ENCODE measurements around the gene ITGB6. TPM values are rescaled to one million over a fixed set of nuclear protein-coding genes. Genes with fewer than 3 reads are reported as not detected.

The ITGB6 gene
- total and polyA plus RNA-seq, 10 of the 15 experiments (the other 5 are each of a cell fraction or from before 2014, with no cell fraction given) = 0.04 TPM; not detected in 9

GRCh38 chr2:160222546-160223283, 22.6 kb upstream of the ITGB6 start:
- ChIA-PET SMC1A (ENCODE audit: uncharacterized antibody, unreplicated experiment) (no interaction called here), CTCF (interaction anchor here (2.2 kb wide), 1 partner anchor 8 kb away, joined by 7 read pairs; no protein-coding TSS in a partner anchor), POLR2A (no interaction called here), RAD21 (ENCODE audit: unreplicated experiment) (no interaction called here)
- no peaks in the 10 kb centered on the region for H3K79me2 ChIP-seq (ENCODE audit: control insufficient read depth, insufficient read depth, low read length)
- no peak for FAIRE-seq
- no peak overlapping the region for H3K4me2 ChIP-seq (ENCODE audit: control insufficient read depth, insufficient read depth)
- 73% methylated on average over 7 of the region's 7 CpGs for WGBS (ENCODE audit: insufficient coverage, insufficient replicate concordance, low lambda C conversion rate, missing lambda C conversion rate)
- no peak overlapping the region for H3K4me3 ChIP-seq
- H3K27ac ChIP-seq (ENCODE audit: control insufficient read depth, insufficient read depth) = no peak overlapping the region
- no peaks in the 10 kb centered on the region for H3K9me3 ChIP-seq (replicated peaks; ENCODE audit: control insufficient read depth, insufficient read depth, low read length)
- no peaks in the 10 kb centered on the region for H3K36me3 ChIP-seq (ENCODE audit: control insufficient read depth in 2 of 2, insufficient read depth in 2 of 2, low read length in 1 of 2)
- in situ Hi-C loops (cut with MboI) (no loop called here), intact Hi-C loops (cut with micrococcal nuclease; ENCODE audit: unreplicated experiment) (no loop called here)
- no TSS peak for BruUV-seq (replicated peaks)
- H2AFZ ChIP-seq (ENCODE audit: control insufficient read depth, low read depth, low read length) = no peak overlapping the region
- no peak overlapping the region for H3K9ac ChIP-seq (ENCODE audit: control insufficient read depth, insufficient read depth, low read length)
- H4K20me1 ChIP-seq (ENCODE audit: control insufficient read depth, insufficient read depth) = no peaks in the 10 kb centered on the region
- TF ChIP-seq ZNF217 (IDR thresholded peaks at IDR 0.05) (no peak), NKRF (conservative IDR thresholded peaks at IDR 0.05) (no peak)
- no peaks in the 10 kb centered on the region; a peak in 1 of 4 replicates for H3K27me3 ChIP-seq (replicated peaks in 1 of 2; ENCODE audit: control insufficient read depth in 2 of 2, insufficient read depth in 2 of 2, low read length in 1 of 2)
- ATAC-seq = no peak
- no peak for DNase-seq (ENCODE audit: low read depth, low spot score)
- peaks cover 9% of the 10 kb centered on the region; the same call in 1 of the 2 replicates for H3K4me1 ChIP-seq (ENCODE audit: control insufficient read depth, insufficient read depth, low read length)

Measured in GM12878 (cell line).